Panc1 (cell line): ENCODE data around the gene IHH.

Experiments
- CTCF ChIP-seq: fragments of 450-650 bp; IDR thresholded peaks from 2 replicates; pipeline ENCODE4 v1.5.1; 2017; ENCODE audit warnings: mild to moderate bottlenecking
- POLR2AphosphoS5 ChIP-seq: IDR thresholded peaks from 2 replicates; pipeline ENCODE4 v1.6.1; 2012; ENCODE audit warnings: mild to moderate bottlenecking, low read depth, low read length, moderate library complexity

DNA sequence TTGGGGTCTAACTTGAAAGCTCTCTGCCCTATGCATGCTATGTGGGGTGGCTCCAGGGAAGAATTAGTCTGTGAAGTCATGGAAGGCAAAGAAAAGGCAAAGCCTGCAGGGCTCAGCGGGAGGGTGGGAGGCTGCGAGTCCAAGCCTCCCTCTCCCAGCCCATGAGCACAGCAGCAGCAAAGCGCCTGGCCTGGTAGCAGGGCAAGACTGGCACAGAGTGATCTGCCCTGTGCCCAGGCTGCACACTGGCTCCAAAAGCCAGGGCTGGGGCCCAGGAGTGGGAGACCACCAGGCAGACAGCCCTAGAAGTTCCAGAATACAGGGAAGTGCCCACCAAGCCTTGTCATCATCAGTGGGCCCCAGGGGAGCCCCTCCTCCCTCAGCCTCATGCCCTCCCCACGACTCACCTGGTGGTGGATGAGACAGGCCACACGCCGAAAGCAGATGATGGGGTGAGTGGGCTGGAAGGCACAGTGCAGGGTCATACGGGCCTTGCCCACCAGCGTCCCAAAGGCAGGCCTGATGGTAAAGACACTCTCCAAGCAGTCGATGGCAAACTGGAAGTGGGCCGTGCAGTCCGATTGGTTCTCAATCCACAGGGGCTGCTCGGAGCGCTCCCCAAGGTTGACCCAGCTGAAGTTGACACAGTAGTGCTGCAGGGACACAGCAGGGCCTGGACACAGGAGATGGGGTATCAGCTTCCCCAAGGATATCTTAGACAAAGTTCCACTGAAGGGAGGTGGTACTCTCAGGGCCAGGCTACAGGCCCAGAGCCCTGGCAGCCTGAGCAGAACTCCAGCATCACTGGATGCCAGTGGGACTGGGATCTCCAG is 31.5 kb downstream of the IHH start:
- TF ChIP-seq CTCF (no peak), POLR2AphosphoS5 (no peak)
